Retinal pigment epithelial cell (primary cell): ENCODE measurements around the gene CUL4B.
"Not testable (repeated sequence)": the region's sequence is repeated elsewhere in the genome, so short reads cannot be mapped to it uniquely, and the experiment has no call there.

ENCODE experiments used
- DNase-seq: peaks from one replicate; pipeline ENCODE4 v3.0.0-alpha.2; 2010; ENCODE audit warnings: low read depth
- H3K4me3 ChIP-seq: 2 replicates; pipeline ENCODE4 v1.5.1; 2011; ENCODE audit warnings: mild to moderate bottlenecking, low read length, control low read depth, moderate library complexity
- CTCF ChIP-seq: conservative IDR thresholded peaks from 2 replicates; pipeline ENCODE4 v1.5.1; 2011; ENCODE audit warnings: low read depth, low read length, control low read depth, inconsistent platforms

The CUL4B gene

GRCh38 chrX:120517936-120518335 is 42.8 kb downstream of the CUL4B start:
- TF ChIP-seq CTCF: no peak
- DNase-seq: peak; percentile 78
- no peak overlapping the region for H3K4me3 ChIP-seq

- no peak for DNase-seq
- H3K4me3 ChIP-seq: no peak overlapping the region
- peak; percentile 56 for TF ChIP-seq CTCF
Observed at GRCh38 chrX:120514236-120514635, 46.5 kb downstream of the CUL4B start.

- no peak overlapping the region for H3K4me3 ChIP-seq
- TF ChIP-seq CTCF: no peak
- DNase-seq: no peak
Observed at GRCh38 chrX:120512627-120513026, 48.1 kb downstream of the CUL4B start.

- no peak overlapping the region for H3K4me3 ChIP-seq
- TF ChIP-seq CTCF: no peak
- no peak for DNase-seq
Observed at GRCh38 chrX:120512222-120512621, 48.5 kb downstream of the CUL4B start.

GRCh38 chrX:120504569-120504968 is 56.2 kb downstream of the CUL4B start:
- H3K4me3 ChIP-seq: no peak overlapping the region
- DNase-seq: no peak
- TF ChIP-seq CTCF: no peak

GRCh38 chrX:120499301-120500072 is 61.3 kb downstream of the CUL4B start:
- H3K4me3 ChIP-seq: no peak overlapping the region
- no peak for DNase-seq
- TF ChIP-seq CTCF: no peak

GRCh38 chrX:120490119-120490518 is 70.6 kb downstream of the CUL4B start:
- not testable (repeated sequence) for H3K4me3 ChIP-seq, DNase-seq
